Activated CD8-positive, alpha-beta memory T cell treated with anti-CD3 and anti-CD28 coated beads, Interleukin-2, amount 50 U/mL, for 48 hours (primary cell): ENCODE data around the gene TMEM132C.

Experiments used
- DNase-seq: peaks from one replicate; pipeline ENCODE4 v3.0.0-alpha.2; 2020

TMEM132C gene

DNA sequence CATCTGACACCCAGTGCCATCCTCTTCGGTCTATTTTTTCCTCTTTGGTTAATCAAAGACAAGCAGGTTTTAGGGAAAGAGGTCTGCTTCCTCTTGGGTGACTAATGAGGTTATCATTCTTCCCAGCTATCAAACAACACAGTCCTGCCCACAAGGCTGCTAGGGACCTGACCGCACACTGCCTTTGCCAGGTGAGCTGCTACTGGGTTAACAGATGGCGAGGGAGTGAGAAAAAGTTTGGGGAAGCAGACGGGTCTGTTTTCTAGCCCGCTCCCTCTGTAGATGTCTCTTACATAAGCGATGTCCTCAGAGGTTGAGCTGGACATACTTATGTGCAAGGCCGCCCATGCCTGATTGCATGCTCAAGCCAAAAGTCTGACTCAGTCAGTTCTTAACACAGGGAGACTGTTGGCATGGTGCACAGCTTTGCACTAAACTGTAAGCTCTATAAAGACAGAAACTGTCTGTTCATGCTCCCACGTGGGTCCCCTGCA lies 462.7 kb downstream of the TMEM132C start:
- DNase-seq: no peak

DNA sequence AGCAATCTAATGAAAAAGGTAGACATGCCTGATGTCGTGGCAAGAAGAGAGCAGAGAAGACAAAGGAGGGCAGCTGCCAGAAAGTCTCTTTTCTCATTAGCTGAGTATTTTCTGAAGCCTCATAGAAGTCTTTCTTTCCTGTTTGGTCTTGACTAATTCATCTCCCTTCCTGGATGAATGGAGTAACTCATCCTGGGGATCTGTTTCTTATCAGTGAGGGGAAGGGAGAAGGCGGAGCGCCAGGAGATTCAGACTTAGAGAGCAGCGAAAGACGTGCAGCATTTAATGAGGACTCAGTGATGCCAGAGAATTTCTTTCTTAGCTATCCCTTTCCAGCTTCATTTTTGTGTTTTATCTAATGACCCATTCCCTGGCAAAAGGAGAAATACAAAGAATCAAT lies 467.4 kb downstream of the TMEM132C start:
- no peak for DNase-seq

DNA sequence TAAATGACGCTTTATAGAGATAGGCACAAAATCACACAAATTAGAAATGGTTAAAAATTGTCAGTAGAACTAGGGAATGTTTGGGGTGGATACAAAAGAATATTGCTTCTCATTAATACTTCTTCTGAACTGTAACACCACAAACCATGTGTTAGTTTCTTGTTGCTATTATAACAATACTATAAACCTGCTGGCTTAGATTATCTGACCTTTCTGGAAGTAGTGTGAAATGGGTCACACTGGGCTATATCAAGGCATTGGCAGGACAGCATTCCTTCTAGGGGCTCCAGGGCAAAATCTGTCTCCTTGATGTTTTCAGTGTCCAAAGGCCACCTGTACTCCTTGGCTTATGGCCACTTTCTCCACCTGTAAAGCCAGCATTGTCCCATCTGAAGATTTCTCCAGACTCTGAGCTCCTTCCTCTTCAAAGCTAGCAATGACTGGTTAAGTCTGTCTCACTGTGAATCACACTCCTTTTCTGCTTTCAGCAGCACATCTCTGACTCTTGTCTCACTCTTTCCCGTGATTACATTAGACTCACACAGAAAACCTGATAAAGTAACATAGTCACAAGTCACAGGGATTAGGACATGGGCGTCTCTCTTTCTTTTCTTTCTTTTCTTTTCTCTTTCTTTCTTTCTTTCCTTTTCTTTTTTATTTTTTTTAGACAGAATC lies 470.5 kb downstream of the TMEM132C start:
- no peak for DNase-seq

DNA sequence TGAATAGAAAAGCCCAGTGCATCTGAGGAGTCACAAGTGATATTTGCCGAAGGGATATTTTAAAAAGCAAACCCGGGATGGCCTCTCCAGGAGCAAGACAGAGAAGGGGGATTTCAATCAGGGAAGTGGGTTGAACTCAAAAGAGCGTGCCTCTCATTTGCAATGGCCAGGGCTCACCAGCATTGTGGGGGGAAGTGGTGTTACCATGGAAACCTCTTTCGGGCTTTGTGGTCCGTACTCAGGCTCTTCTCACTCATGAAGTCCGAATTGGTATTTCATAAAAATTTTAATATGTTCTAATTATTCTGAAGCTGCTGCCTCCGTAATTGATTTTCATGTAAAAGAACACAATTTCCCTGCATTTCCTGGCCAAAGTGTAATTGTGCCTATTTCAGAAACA lies 476.9 kb downstream of the TMEM132C start:
- DNase-seq: no peak

DNA sequence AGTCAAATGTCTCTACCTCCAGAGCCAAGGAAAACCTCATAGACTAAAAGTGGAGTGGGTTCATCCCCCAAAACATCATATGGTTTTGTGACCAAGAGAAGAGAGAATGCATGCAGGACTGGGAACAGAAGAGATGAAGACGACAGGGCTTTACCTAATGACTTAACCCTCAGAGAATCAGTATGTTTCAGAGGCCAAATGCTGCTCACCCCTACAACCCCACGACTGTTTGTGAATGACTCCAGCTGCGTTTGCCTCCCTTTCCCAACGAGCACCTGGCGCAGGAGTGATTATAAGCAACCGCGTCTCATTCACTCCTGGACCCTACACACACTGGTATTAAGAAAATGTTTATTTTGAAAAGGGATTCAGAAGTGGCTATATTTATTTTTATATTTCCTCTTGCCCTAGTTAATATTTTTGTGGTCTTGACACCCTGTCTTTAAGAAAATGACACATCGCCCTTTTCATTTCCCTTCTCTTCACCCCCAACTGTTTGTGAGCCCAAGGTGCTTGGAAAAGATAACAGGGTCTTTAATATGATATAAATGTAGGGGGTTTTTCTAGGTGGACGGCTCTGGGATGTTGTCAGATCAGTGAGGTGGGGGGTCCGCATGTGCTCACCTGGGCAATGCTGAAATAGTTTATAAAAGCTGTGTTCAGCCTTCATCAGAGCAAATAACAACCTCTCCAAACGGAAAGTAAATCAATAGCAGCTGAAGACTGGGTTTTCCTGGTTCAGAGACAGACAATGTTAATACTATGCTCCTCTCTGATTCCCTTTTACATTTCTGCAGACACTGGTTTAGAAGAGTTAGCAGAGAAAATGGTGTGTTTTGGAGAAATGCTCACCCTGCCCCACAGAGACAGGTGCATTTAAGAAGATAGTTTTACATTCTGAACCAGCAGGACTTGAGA lies 479.1 kb downstream of the TMEM132C start:
- DNase-seq: no peak

DNA sequence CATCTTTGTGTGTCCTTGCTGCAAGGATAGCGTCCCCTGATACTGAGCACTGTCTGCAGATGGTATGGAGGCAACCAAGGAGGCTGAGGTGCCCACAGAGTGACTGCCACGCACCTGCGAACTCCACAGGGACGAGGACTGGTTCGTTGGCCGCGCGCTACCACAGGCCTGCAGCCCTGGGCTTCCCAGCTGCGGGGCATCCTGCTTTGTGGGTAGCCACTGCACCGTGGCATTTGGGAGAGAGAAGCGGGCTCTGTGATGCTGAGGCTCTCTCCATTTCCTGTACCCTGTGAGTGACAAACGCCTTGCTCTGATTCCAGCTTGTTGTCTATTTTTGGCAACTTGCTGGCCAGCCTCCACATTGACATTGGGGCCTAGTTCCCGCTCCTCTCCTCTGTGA lies 480.5 kb downstream of the TMEM132C start:
- DNase-seq: no peak

DNA sequence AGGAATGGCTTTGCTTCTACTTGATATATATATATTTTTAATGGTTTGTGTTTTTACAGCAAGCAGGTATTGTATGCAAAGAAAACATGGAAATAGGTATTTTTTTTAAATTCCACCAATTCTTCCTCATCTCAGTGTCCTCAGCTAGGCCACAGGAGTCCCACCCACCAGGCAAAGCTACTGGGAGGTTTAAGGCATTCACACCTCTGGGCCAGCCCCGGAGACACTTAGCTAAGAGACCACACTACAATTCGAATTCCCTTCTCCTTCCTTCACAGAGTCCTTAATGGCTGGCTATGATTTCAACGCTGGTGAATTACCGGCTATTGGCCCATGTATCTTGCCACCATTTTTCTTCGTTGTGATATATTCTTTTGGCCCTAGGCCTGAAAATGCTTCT lies 485.4 kb downstream of the TMEM132C start:
- DNase-seq: no peak

DNA sequence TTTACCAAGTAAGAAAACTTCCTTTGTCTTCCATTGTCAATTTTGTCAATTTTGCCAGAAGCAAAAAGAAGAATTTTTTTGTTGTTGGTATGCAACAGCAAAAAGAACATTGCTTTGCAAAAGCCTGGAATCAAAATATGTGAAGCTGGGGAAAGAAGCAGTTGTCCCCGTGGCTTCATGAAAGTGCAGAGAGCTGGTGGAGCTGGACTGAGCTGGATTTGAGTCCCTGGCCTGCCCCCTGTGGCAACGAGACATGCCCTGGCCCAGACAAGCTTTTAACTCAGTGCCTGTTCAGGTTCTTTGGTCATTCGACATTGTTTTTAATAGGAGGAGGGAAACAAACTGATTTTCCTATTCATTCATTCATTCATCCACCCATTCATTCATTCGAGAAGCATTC lies 486.5 kb downstream of the TMEM132C start:
- DNase-seq: no peak

DNA sequence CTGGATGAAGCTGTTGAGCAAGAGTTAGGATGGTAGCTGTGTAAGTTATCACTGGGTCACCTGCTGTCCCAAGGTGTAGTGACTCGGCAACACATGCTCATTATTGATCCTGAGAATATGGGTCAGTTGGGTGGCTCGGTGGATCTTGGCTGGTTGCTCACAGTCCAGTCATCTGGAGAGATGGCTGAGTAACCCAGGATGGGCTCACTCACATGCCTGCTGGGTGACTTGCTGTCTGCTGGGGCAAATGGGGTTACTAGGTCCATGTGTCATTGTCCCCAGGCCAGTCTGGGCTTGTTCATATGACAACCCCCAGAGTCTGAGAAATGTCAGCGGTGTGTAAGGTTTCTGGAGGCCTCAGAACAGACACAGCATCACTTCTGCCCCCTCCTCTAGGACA lies 487.3 kb downstream of the TMEM132C start:
- DNase-seq: no peak

DNA sequence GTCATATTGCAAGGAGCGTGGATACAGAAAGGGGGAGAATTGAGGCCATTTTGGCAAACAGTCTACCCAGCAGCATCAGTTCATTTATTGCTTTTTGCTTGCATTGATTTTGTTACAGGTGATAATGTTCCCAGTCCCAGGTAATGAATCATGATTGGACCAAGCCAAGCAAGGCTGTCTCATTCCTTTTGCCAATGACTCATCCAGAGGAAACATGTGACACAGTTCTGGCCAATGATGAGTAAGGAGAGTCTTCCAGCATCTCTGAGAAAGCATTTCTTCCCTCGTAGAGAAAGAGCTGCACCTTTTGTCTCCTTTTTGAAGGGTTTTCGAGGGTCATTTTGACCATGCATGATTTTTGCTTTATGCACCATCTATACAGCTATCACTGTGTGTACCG lies 488.6 kb downstream of the TMEM132C start:
- DNase-seq: no peak
